HG02588 (cell line): ENCODE data around the gene RTP5.

Source experiments
- ATAC-seq: cut with Tn5 transposase; IDR thresholded peaks from one replicate; pipeline ENCODE4 v1.9.1; 2021; ENCODE audit warnings: mild to moderate bottlenecking, moderate library complexity; ENCODE audit not compliant: unreplicated experiment

The RTP5 gene

GRCh38 chr2:241886840-241887447, 17.4 kb downstream of the RTP5 start:
- no peak for ATAC-seq

GRCh38 chr2:241887806-241888522, 18.4 kb downstream of the RTP5 start:
- ATAC-seq, result no peak

GRCh38 chr2:241888641-241889040, 19.1 kb downstream of the RTP5 start:
- no peak for ATAC-seq

- ATAC-seq, result no peak
Observed at GRCh38 chr2:241890524-241891235, 21.2 kb downstream of the RTP5 start.

- ATAC-seq, result no peak
Observed at GRCh38 chr2:241891315-241891987, 21.9 kb downstream of the RTP5 start.

- ATAC-seq, result no peak
Observed at GRCh38 chr2:241891988-241892298, 22.4 kb downstream of the RTP5 start.

GRCh38 chr2:241892299-241893137, 23.0 kb downstream of the RTP5 start:
- no peak for ATAC-seq

GRCh38 chr2:241893265-241893664, 23.7 kb downstream of the RTP5 start:
- no peak for ATAC-seq

GRCh38 chr2:241894056-241894641, 24.6 kb downstream of the RTP5 start:
- no peak for ATAC-seq

- ATAC-seq, result no peak
Observed at GRCh38 chr2:241894681-241895426, 25.3 kb downstream of the RTP5 start.

- ATAC-seq, result no peak
Observed at GRCh38 chr2:241895427-241895711, 25.8 kb downstream of the RTP5 start.

- no peak for ATAC-seq
Observed at GRCh38 chr2:241895712-241896641, 26.4 kb downstream of the RTP5 start.

GRCh38 chr2:241896746-241897201, 27.2 kb downstream of the RTP5 start:
- no peak for ATAC-seq

GRCh38 chr2:241897231-241897916, 27.8 kb downstream of the RTP5 start:
- ATAC-seq, result no peak

- no peak for ATAC-seq
Observed at GRCh38 chr2:241898463-241899270, 29.1 kb downstream of the RTP5 start.

GRCh38 chr2:241900251-241901017, 30.9 kb downstream of the RTP5 start:
- no peak for ATAC-seq

- no peak for ATAC-seq
Observed at GRCh38 chr2:241901018-241901380, 31.5 kb downstream of the RTP5 start.
